Ovary (tissue), 9 donors: ENCODE results near the gene PEAK1. TPM values are rescaled to one million over a fixed set of nuclear protein-coding genes. Genes with fewer than 3 reads are reported as not detected.

Source experiments
- DNase-seq, 5 donors: peaks; one replicate each; pipeline ENCODE4 v3.0.0-alpha.2; 2019 to 2020
- H3K27ac ChIP-seq, 2 donors: fragments of 200-600 bp; one replicate each; pipeline versions ENCODE4 v1.5.1 to v1.8.0; 2019 to 2022
- H3K27me3 ChIP-seq: fragments of 200-600 bp; one replicate; pipeline ENCODE4 v1.8.0; 2022
- H3K36me3 ChIP-seq: fragments of 200-600 bp; sonication (generic); one replicate; pipeline ENCODE4 v1.5.1; 2019
- H3K4me1 ChIP-seq: one replicate; pipeline ENCODE4 v1.8.1; 2013; ENCODE audit warnings: mild to moderate bottlenecking, moderate library complexity; ENCODE audit not compliant: insufficient read depth
- H3K4me3 ChIP-seq: fragments of 200-600 bp; sonication (generic); one replicate; pipeline ENCODE4 v1.5.1; 2017
- H3K9me3 ChIP-seq, 2 donors: fragments of 200-600 bp in 1 of 2; sonication (generic) in 1 of 2; one replicate each; pipeline versions ENCODE4 v1.5.1 to v1.8.1; 2013 to 2019; ENCODE audit warnings: mild to moderate bottlenecking in 1 of 2, moderate library complexity in 1 of 2
- EP300 ChIP-seq: sonication (generic); formaldehyde crosslinking; IDR thresholded peaks from one replicate; pipeline ENCODE4 v1.6.1; 2017; ENCODE audit warnings: antibody characterized with exemption
- POLR2A ChIP-seq: fragments of 450-650 bp; IDR thresholded peaks from one replicate; pipeline ENCODE4 v1.6.1; 2017; ENCODE audit warnings: antibody characterized with exemption, mild to moderate bottlenecking, moderate library complexity
- WGBS, 3 donors: extraction: QIAGEN DNeasy Blood & Tissue Kit in 1 of 3; methylation state at CpG; one replicate each; pipeline versions ENCODE4 v1.1.5 to v1.1.7; 2013 to 2017; 5-methylcytosine and 5-hydroxymethylcytosine counted together
- intact Hi-C, 4 donors: fragments of 100-400 bp; cut with DNase I; formaldehyde crosslinking; loops; one replicate each; pipeline versions ENCODE4 v1.11.0 to v1.15.1; 2022 to 2023
- polyA plus RNA-seq, 2 donors: library from polyadenylated mRNA; stranded (reverse); fragments of 200-250 nt in 1 of 2; fragments of 350-450 nt in 1 of 2; fragmentation: Illumina TruSeq in 1 of 2; extraction: RNeasy Lipid Tissue Mini Kit (QIAGEN cat#74804) in 1 of 2; gene quantifications; one replicate each; pipeline ENCODE4 v1.2.3, GENCODE V29; 2013 to 2014
- total RNA-seq, 7 donors: library from RNA; depleted of rRNA in 2 of 7; stranded (reverse); fragments of >200 nt in 2 of 7; fragmentation: NEBNext Ultra II Directional in 3 of 7; extraction: Animal tissue kit (Norgen Biotek cat#: 25700) in 3 of 7; gene quantifications; one replicate each; pipeline versions ENCODE4 v1.1.0 to v1.2.4, GENCODE V29; 2016 to 2023
- TF ChIP-seq, protein P1 (sequence below), 3 donors: fragments of 450-650 bp in 2 of 3; fragments of 200-600 bp in 1 of 3; IDR thresholded peaks; one replicate each; pipeline versions ENCODE4 v1.5.1 to v1.8.0; 2016 to 2022; ENCODE audit warnings: antibody characterized with exemption in 3 of 3, mild to moderate bottlenecking in 1 of 3
- donor health status: DM: no; HTN: no; CAD: no; lungs with moderate emphysema.
- donor health status: DM: no; HTN: no; CAD: no.
- donor health status: Bipolar disorder and iron deficiency.
- donor health status: DM: yes; HTN: yes; CAD: no.
- donor health status: DM: no; HTN: no; CAD: no.
- donor health status: DM: yes; HTN: yes; CAD: no.

Gene PEAK1
- total and polyA plus RNA-seq, 9 donors, result 6.6 to 48.4 (median 41.4) TPM

DNA sequence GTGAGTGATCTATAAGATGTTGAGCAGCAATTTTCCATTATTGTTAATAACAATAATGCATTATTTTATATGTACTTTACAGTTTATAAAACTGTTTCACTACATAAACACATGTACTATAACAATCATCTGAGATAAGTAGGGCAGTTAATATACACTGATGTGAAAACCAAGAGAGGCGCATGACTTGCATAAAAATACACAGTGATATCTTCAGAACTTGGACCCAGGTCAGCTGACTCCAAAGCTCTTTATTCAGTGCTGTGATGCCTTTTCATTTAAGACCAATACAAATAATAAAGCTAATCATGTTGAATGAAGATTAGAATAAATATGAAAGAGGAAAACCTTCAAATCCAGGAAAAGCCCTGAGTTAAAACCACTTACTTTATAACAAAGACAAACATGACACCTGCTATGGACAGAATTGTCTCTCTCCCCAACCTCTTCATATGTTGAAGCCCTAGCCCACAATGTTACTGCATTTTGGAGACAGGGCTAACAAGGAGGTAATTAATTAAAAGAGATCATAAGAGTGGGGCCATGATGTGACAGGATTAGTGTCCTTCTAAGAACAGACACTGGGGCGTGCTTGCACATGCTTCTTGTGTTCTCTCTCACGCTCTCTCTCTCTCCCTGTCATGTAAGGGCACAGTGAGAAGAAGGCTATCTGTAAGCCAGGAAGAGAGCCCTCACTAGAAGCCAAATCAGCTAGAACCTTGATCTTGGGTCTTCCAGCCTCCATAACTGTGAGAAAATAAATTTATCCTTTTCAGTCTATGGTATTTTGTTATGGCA, 293.2 kb downstream of the PEAK1 start:
- H3K27ac ChIP-seq, result no peak overlapping the region
- TF ChIP-seq, protein P1, sequence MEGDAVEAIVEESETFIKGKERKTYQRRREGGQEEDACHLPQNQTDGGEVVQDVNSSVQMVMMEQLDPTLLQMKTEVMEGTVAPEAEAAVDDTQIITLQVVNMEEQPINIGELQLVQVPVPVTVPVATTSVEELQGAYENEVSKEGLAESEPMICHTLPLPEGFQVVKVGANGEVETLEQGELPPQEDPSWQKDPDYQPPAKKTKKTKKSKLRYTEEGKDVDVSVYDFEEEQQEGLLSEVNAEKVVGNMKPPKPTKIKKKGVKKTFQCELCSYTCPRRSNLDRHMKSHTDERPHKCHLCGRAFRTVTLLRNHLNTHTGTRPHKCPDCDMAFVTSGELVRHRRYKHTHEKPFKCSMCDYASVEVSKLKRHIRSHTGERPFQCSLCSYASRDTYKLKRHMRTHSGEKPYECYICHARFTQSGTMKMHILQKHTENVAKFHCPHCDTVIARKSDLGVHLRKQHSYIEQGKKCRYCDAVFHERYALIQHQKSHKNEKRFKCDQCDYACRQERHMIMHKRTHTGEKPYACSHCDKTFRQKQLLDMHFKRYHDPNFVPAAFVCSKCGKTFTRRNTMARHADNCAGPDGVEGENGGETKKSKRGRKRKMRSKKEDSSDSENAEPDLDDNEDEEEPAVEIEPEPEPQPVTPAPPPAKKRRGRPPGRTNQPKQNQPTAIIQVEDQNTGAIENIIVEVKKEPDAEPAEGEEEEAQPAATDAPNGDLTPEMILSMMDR (IDR thresholded peaks at IDR 0.05), result no peak
- no peak for TF ChIP-seq POLR2A
- no peak for TF ChIP-seq EP300
- H3K36me3 ChIP-seq, result no peaks in the 10 kb centered on the region
- intact Hi-C loops, result no loop called here
- no peaks in the 10 kb centered on the region for H3K4me1 ChIP-seq
- H3K4me3 ChIP-seq, result no peak overlapping the region
- 86 to 93% (median 92%) methylated on average over 3 of the region's 3 CpGs for WGBS, 3 donors
- H3K27me3 ChIP-seq, result no peaks in the 10 kb centered on the region
- DNase-seq, result no peak
- no peaks in the 10 kb centered on the region for H3K9me3 ChIP-seq

DNA sequence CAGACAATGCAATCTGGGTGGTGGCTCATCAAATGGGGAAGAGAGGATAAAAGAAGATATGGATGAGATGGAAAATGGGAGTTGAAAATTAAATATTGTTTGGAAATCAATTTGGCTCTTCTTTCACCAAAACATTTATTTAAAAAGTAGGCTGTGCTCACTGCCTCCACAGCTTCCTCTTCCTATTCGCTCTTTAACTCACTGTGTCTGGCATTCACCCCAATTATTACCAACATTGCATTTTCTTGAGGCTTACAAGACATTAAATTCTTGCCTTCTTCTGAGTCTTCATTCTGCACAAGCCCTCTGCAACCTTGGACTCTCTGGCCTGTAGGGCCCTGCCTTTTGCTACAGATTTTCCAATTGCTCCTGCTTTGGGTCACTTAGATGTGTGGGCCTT, 296.1 kb downstream of the PEAK1 start:
- Histone ChIP-seq H3K4me1 (no peaks in the 10 kb centered on the region), H3K36me3 (no peaks in the 10 kb centered on the region), H3K27me3 (no peaks in the 10 kb centered on the region), H3K4me3 (no peak overlapping the region), H3K27ac (no peak overlapping the region), H3K9me3 (no peaks in the 10 kb centered on the region)
- no peak for DNase-seq
- 90 to 100% (median 92%) methylated on average over 1 of the region's 1 CpG for WGBS, 3 donors
- no peak for TF ChIP-seq EP300
- TF ChIP-seq, protein P1 (IDR thresholded peaks at IDR 0.05), result no peak
- no peak for TF ChIP-seq POLR2A
- intact Hi-C loops, result loop anchor here in 1 of 4 donors (5.0 kb wide), 1 partner anchor 423 kb away; no protein-coding TSS in a partner anchor

DNA sequence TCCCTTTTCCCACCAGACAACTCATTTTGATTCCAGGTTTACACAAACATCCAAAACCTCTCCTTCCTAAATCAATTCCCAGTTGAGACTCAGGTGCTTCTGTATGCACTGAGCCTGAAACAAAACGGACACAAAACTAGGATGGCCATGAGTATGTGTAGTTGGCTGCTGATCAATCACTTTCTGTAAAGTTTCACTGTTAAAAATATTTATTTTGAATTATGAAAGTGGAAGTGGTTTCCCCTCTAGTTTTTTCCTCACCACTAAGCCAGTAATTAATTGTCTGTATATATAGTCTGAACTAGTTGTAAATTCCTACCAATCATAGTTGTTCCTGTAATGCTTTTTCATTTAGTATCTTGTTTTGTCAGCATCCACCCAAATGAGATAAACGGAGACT, 297.3 kb downstream of the PEAK1 start:
- DNase-seq, result no peak
- Histone ChIP-seq H3K36me3 (no peaks in the 10 kb centered on the region), H3K27me3 (no peaks in the 10 kb centered on the region), H3K4me3 (no peak overlapping the region), H3K4me1 (no peaks in the 10 kb centered on the region), H3K27ac (no peak overlapping the region), H3K9me3 (no peaks in the 10 kb centered on the region)
- 36 to 54% (median 38%) methylated on average over 2 of the region's 2 CpGs for WGBS, 3 donors
- TF ChIP-seq EP300 (no peak), POLR2A (no peak)
- TF ChIP-seq, protein P1 (IDR thresholded peaks at IDR 0.05), result no peak
- intact Hi-C loops, result loop anchor here in 1 of 4 donors (5.0 kb wide), 1 partner anchor 425 kb away; no protein-coding TSS in a partner anchor

DNA sequence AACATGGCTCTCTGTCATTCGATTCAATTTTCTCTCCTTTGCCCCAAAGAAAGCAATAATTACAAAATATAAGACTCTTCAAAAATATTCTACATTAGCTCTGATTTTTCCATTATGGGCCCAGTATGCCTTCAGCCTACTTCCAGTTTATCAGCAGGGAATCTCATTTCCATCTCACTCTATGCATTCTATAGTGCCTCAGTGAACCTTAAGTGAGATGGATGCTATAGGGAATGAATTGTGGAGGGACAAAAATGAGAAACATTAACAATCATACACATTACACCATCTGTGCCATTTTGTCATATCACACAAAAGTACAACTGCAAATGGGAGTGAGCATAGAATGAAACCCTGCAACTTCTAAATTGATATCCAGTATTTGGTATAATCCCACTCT, 298.3 kb downstream of the PEAK1 start:
- no peaks in the 10 kb centered on the region for H3K27me3 ChIP-seq
- TF ChIP-seq POLR2A (no peak), EP300 (no peak)
- TF ChIP-seq, protein P1 (IDR thresholded peaks at IDR 0.05), result no peak
- no peaks in the 10 kb centered on the region for H3K9me3 ChIP-seq
- intact Hi-C loops, result loop anchor here in 1 of 4 donors (5.0 kb wide), 1 partner anchor 426 kb away; no protein-coding TSS in a partner anchor
- WGBS, 3 donors, result 88 to 91% (median 88%) methylated on average over 1 of the region's 1 CpG
- no peak overlapping the region for H3K27ac ChIP-seq
- H3K4me3 ChIP-seq, result no peak overlapping the region
- H3K4me1 ChIP-seq, result no peaks in the 10 kb centered on the region
- no peaks in the 10 kb centered on the region for H3K36me3 ChIP-seq
- DNase-seq, result no peak
